Ecto neural progenitor cell (in vitro differentiated cells): ENCODE measurements around the gene EFNB1.

Source experiments
- DNase-seq: peaks from one replicate; pipeline ENCODE4 v3.0.0-alpha.2; 2018; ENCODE audit warnings: low spot score

Gene EFNB1

DNA sequence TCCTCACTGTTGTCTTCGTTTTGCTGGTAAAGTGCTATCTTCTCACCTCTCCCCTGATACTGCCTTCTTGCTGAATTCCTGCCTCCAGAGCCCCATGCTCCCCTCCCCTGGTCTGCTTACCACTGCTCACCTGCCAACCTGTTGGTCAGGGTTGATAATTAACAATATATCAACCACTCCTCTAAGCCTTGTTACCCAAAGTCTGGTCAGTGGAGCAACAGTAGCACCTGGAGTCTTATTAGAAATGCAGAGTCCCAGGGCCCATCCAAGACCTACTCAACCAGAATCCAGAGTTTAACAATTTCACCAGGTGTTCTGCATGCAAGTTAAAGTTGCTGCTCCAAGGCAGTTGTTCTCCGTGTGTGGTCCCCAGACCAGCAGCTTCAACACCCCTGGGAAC is 55.0 kb downstream of the EFNB1 start:
- no peak for DNase-seq

DNA sequence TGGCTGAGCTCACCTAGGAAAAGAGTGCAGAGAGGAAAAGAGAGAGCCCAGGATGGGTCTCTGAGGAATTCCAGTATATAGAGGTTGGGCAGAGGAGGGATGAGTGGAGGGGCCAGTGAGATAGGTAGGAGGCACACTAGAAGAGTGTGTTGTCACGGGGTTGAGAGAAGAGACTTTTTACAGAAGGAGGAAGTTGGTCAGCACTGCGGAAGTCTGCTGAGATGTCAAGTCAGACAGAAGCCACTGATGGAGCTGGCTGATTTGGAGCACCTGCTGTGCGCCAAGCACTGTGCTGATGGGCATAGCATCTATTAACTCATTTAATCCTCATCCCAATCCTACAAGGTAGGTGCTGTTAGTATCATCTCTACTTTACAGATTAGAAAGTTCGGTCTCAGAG is 60.4 kb downstream of the EFNB1 start:
- DNase-seq: no peak
